WTC11 (cell line): ENCODE data around the gene KCNG2. TPM values are rescaled to one million over a fixed set of nuclear protein-coding genes. Genes with fewer than 3 reads are reported as not detected.

Experiments
- ATAC-seq: fragments of 200-7000 bp; cut with Tn5 transposase; 2 replicates; pipeline ENCODE4 v1.10.0; 2021; ENCODE audit warnings: mild to moderate bottlenecking, moderate library complexity
- CTCF ChIA-PET: fragments of 300-600 bp; sonication (Branson Sonifier 250); formaldehyde crosslinking; loops from one replicate; lab custom pipeline; 2021; ENCODE audit warnings: antibody characterized with exemption; lab: Charles Lee
- POLR2A ChIA-PET: fragments of 350-600 bp; sonication (Branson Sonifier 250); formaldehyde crosslinking; loops from one replicate; lab custom pipeline; 2021; ENCODE audit warnings: antibody characterized with exemption; lab: Charles Lee
- DNase-seq: peaks from one replicate; pipeline ENCODE4 v3.0.0; 2021; ENCODE audit warnings: low spot score
- H3K27ac Mint-ChIP-seq: 2 replicates; pipeline ENCODE4 v1.8.0; 2021; ENCODE audit warnings: mixed read lengths
- H3K27me3 Mint-ChIP-seq: 2 replicates; pipeline ENCODE4 v1.8.0; 2021; ENCODE audit warnings: low read depth, mild to moderate bottlenecking, moderate library complexity, mixed read lengths
- H3K36me3 Mint-ChIP-seq: 2 replicates; pipeline ENCODE4 v1.8.0; 2021; ENCODE audit warnings: mixed read lengths
- H3K4me1 Mint-ChIP-seq: 2 replicates; pipeline ENCODE4 v1.8.0; 2022; ENCODE audit warnings: mixed read lengths
- H3K4me3 Mint-ChIP-seq: 2 replicates; pipeline ENCODE4 v1.8.0; 2021; ENCODE audit warnings: mild to moderate bottlenecking, moderate library complexity, mixed read lengths
- H3K9me3 Mint-ChIP-seq: 2 replicates; pipeline ENCODE4 v1.8.0; 2021; ENCODE audit warnings: mixed read lengths
- AFF4 ChIP-seq: sonication (generic); formaldehyde crosslinking; IDR thresholded peaks from 2 replicates; pipeline ENCODE4 v1.8.1; 2023; ENCODE audit warnings: mild to moderate bottlenecking, missing genetic modification reagents, borderline replicate concordance
- AR ChIP-seq: fragments of 250-450 bp; sonication (Bioruptor Pico); IDR thresholded peaks from 2 replicates; pipeline ENCODE4 v1.9.0; 2021; ENCODE audit warnings: mild to moderate bottlenecking
- ATF6 ChIP-seq: sonication (generic); formaldehyde crosslinking; IDR thresholded peaks from 2 replicates; pipeline ENCODE4 v1.8.1; 2023; ENCODE audit warnings: mild to moderate bottlenecking, missing genetic modification reagents
- CREM ChIP-seq: sonication (generic); formaldehyde crosslinking; IDR thresholded peaks from 2 replicates; pipeline ENCODE4 v1.8.1; 2022; ENCODE audit warnings: mild to moderate bottlenecking, missing genetic modification reagents, moderate library complexity
- EMX1 ChIP-seq: fragments of 250-450 bp; sonication (Bioruptor Pico); IDR thresholded peaks from 2 replicates; pipeline ENCODE4 v1.8.0; 2021; ENCODE audit warnings: mild to moderate bottlenecking
- HMGA2 ChIP-seq: fragments of 250-450 bp; sonication (Bioruptor Pico); IDR thresholded peaks from 2 replicates; pipeline ENCODE4 v1.4.0; 2021; ENCODE audit warnings: mild to moderate bottlenecking, moderate library complexity
- KAT7 ChIP-seq: sonication (generic); formaldehyde crosslinking; IDR thresholded peaks from 2 replicates; pipeline ENCODE4 v1.8.1; 2023; ENCODE audit warnings: missing genetic modification reagents, mild to moderate bottlenecking, borderline replicate concordance
- MAX ChIP-seq: sonication (generic); formaldehyde crosslinking; IDR thresholded peaks from 2 replicates; pipeline ENCODE4 v1.8.0; 2022; ENCODE audit warnings: mild to moderate bottlenecking, missing genetic modification reagents
- MXD4 ChIP-seq: fragments of 250-450 bp; sonication (Bioruptor Pico); IDR thresholded peaks from 2 replicates; pipeline ENCODE4 v1.8.0; 2021; ENCODE audit warnings: mild to moderate bottlenecking, moderate library complexity, borderline replicate concordance
- MYBL2 ChIP-seq: sonication (generic); formaldehyde crosslinking; IDR thresholded peaks from 2 replicates; pipeline ENCODE4 v1.8.1; 2023; ENCODE audit warnings: mild to moderate bottlenecking, moderate library complexity, missing genetic modification reagents
- NR1H2 ChIP-seq: sonication (generic); formaldehyde crosslinking; IDR thresholded peaks from 2 replicates; pipeline ENCODE4 v1.9.0; 2021; ENCODE audit warnings: mild to moderate bottlenecking, moderate library complexity, missing genetic modification reagents
- PRRX2 ChIP-seq: fragments of 250-450 bp; sonication (Bioruptor Pico); IDR thresholded peaks from 2 replicates; pipeline ENCODE4 v1.8.0; 2021; ENCODE audit warnings: mild to moderate bottlenecking
- SMAD3 ChIP-seq: sonication (generic); formaldehyde crosslinking; IDR thresholded peaks from 2 replicates; pipeline ENCODE4 v1.8.0; 2022; ENCODE audit warnings: missing genetic modification reagents, mild to moderate bottlenecking, borderline replicate concordance
- SMAD4 ChIP-seq: sonication (generic); formaldehyde crosslinking; IDR thresholded peaks from 2 replicates; pipeline ENCODE4 v1.8.0; 2022; ENCODE audit warnings: mild to moderate bottlenecking, missing genetic modification reagents
- TCF7 ChIP-seq: sonication (generic); formaldehyde crosslinking; IDR thresholded peaks from 2 replicates; pipeline ENCODE4 v1.8.0; 2022; ENCODE audit warnings: mild to moderate bottlenecking, low read depth, missing genetic modification reagents, moderate library complexity
- TEAD1 ChIP-seq: sonication (generic); formaldehyde crosslinking; IDR thresholded peaks from 2 replicates; pipeline ENCODE4 v1.8.0; 2022; ENCODE audit warnings: mild to moderate bottlenecking, missing genetic modification reagents
- TP53 ChIP-seq: sonication (generic); formaldehyde crosslinking; IDR thresholded peaks from 2 replicates; pipeline ENCODE4 v1.8.1; 2023; ENCODE audit warnings: mild to moderate bottlenecking, missing genetic modification reagents
- ZNF121 ChIP-seq: sonication (generic); formaldehyde crosslinking; IDR thresholded peaks from 2 replicates; pipeline ENCODE4 v1.8.0; 2023; ENCODE audit warnings: missing genetic modification reagents
- ZNF232 ChIP-seq: sonication (generic); formaldehyde crosslinking; IDR thresholded peaks from 2 replicates; pipeline ENCODE4 v1.8.0; 2022; ENCODE audit warnings: mild to moderate bottlenecking, missing genetic modification reagents
- ZNF263 ChIP-seq: sonication (generic); formaldehyde crosslinking; IDR thresholded peaks from 2 replicates; pipeline ENCODE4 v1.8.1; 2022; ENCODE audit warnings: low read depth, mild to moderate bottlenecking, moderate library complexity, missing genetic modification reagents
- ZNF396 ChIP-seq: fragments of 250-450 bp; sonication (Bioruptor Pico); IDR thresholded peaks from 2 replicates; pipeline ENCODE4 v1.8.0; 2021; ENCODE audit warnings: mild to moderate bottlenecking, moderate library complexity, borderline replicate concordance
- ZNF416 ChIP-seq: fragments of 250-450 bp; sonication (Bioruptor Pico); IDR thresholded peaks from 2 replicates; pipeline ENCODE4 v1.9.0; 2021; ENCODE audit warnings: mild to moderate bottlenecking, inconsistent platforms
- total RNA-seq: library from RNA; stranded (reverse); gene quantifications from 3 replicates; pipeline ENCODE4 v1.2.3, GENCODE V29; 2021
- TF ChIP-seq, protein P1 (sequence below): sonication (generic); formaldehyde crosslinking; IDR thresholded peaks from 2 replicates; pipeline ENCODE4 v1.8.1; 2022; ENCODE audit warnings: mild to moderate bottlenecking, moderate library complexity, missing genetic modification reagents
- TF ChIP-seq, protein P2 (sequence below): fragments of 250-450 bp; sonication (Bioruptor Pico); IDR thresholded peaks from 2 replicates; pipeline ENCODE4 v2.1.2; 2022; ENCODE audit warnings: mild to moderate bottlenecking, moderate library complexity

Gene KCNG2
- total RNA-seq, 1 experiment from 2014 or later: 0.50 TPM

DNA sequence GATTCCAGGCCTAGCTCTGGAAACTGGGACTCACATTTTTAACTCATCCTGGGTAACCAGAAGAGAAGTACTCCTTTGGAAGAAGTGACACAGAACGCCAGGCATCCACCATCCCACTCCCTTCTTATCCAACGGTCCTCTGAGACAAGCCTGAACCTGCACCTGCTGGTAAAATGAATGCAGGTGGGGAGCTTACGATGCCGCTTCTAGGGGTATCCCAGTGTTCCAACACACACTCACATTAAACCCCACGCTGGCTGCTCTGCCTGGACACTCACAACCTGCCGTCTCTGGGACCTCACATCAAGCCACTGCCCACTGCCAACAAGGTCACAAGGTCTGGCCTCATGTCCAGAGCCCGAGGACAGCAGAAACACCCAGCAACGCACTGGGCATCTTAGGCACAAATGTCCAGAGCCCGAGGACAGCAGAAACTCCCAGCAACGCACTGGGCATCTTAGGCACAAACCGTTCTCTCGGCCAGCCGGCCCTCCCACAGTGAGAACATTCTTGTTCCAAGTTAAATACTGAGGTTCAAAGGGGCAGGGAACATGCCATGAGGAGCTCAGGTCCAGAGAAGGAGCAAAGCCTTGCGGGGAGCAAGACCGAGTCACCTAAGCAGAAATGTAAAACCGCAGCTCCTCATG is 143.9 kb downstream of the KCNG2 start:
- Mint-ChIP-seq H3K4me1 (peaks cover 13% of the 10 kb centered on the region), H3K27ac (0 out of 2 replicates have a peak overlapping the region, but pooled peaks have one; percentile 57), H3K36me3 (peaks cover 2% of the 10 kb centered on the region; the same call in 1 of the 2 replicates), H3K27me3 (no peaks in the 10 kb centered on the region; the same call in 1 of the 2 replicates), H3K9me3 (no peaks in the 10 kb centered on the region), H3K4me3 (no peak overlapping the region)
- ChIA-PET CTCF (no interaction called here), POLR2A (no interaction called here)
- DNase-seq: no peak
- ATAC-seq: no peak
- TF ChIP-seq ZNF396 (CRISPR knock-in tag) (no peak), MYBL2 (CRISPR knock-in tag) (no peak), EMX1 (CRISPR knock-in tag) (no peak), CREM (CRISPR knock-in tag) (no peak), HMGA2 (no peak), AR (no peak), PRRX2 (CRISPR knock-in tag) (no peak), MXD4 (CRISPR knock-in tag) (no peak)
- TF ChIP-seq, protein P1, sequence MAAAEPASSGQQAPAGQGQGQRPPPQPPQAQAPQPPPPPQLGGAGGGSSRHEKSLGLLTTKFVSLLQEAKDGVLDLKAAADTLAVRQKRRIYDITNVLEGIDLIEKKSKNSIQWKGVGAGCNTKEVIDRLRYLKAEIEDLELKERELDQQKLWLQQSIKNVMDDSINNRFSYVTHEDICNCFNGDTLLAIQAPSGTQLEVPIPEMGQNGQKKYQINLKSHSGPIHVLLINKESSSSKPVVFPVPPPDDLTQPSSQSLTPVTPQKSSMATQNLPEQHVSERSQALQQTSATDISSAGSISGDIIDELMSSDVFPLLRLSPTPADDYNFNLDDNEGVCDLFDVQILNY (CRISPR knock-in tag): no peak

- peaks cover 2% of the 10 kb centered on the region; the same call in 1 of the 2 replicates for H3K36me3 Mint-ChIP-seq
- H3K4me1 Mint-ChIP-seq: peaks cover 13% of the 10 kb centered on the region
- ChIA-PET POLR2A (no interaction called here), CTCF (no interaction called here)
- no peak overlapping the region for H3K4me3 Mint-ChIP-seq
- no peak for DNase-seq
- no peaks in the 10 kb centered on the region; the same call in 1 of the 2 replicates for H3K27me3 Mint-ChIP-seq
- ATAC-seq: no peak
- no peak for TF ChIP-seq TEAD1
- TF ChIP-seq ZNF416 (CRISPR knock-in tag): no peak
- no peak for TF ChIP-seq KAT7 (CRISPR knock-in tag)
- no peak for TF ChIP-seq TCF7 (CRISPR knock-in tag)
- no peak for TF ChIP-seq ZNF263 (CRISPR knock-in tag)
- TF ChIP-seq ZNF232: no peak
- no peak for TF ChIP-seq ZNF121 (CRISPR knock-in tag)
- TF ChIP-seq HMGA2: no peak
- TF ChIP-seq ATF6 (CRISPR knock-in tag): no peak
- TF ChIP-seq SMAD4 (CRISPR knock-in tag): no peak
- no peak for TF ChIP-seq SMAD3 (CRISPR knock-in tag)
- TF ChIP-seq MYBL2 (CRISPR knock-in tag): no peak
- TF ChIP-seq AFF4 (CRISPR knock-in tag): no peak
- TF ChIP-seq, protein P2, sequence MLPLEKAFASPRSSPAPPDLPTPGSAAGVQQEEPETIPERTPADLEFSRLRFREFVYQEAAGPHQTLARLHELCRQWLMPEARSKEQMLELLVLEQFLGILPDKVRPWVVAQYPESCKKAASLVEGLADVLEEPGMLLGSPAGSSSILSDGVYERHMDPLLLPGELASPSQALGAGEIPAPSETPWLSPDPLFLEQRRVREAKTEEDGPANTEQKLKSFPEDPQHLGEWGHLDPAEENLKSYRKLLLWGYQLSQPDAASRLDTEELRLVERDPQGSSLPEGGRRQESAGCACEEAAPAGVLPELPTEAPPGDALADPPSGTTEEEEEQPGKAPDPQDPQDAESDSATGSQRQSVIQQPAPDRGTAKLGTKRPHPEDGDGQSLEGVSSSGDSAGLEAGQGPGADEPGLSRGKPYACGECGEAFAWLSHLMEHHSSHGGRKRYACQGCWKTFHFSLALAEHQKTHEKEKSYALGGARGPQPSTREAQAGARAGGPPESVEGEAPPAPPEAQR (CRISPR knock-in tag): no peak
- TF ChIP-seq MAX (CRISPR knock-in tag): no peak
- TF ChIP-seq TP53 (CRISPR knock-in tag): no peak
- no peak for TF ChIP-seq NR1H2 (CRISPR knock-in tag)
- H3K9me3 Mint-ChIP-seq: no peaks in the 10 kb centered on the region
- H3K27ac Mint-ChIP-seq: 0 out of 2 replicates have a peak overlapping the region, but pooled peaks have one; percentile 57
Measured at GRCh38 chr18:79942211-79942610, 144.5 kb downstream of the KCNG2 start.
